ENCODE data around the gene CMYA5.

CMYA5 gene

GRCh38 chr5:79795764-79796398 is 106.2 kb downstream of the CMYA5 start:
- no peak for DNase-seq

GRCh38 chr5:79798893-79799590 is 109.4 kb downstream of the CMYA5 start:
- DNase-seq, result no peak

GRCh38 chr5:79800979-79801827 is 111.6 kb downstream of the CMYA5 start:
- no peak for DNase-seq

- no peak for DNase-seq
Observed at GRCh38 chr5:79802406-79802805, 112.8 kb downstream of the CMYA5 start.

GRCh38 chr5:79803007-79803406 is 113.4 kb downstream of the CMYA5 start:
- no peak for DNase-seq

- no peak for DNase-seq
Observed at GRCh38 chr5:79806741-79807140, 117.1 kb downstream of the CMYA5 start.

GRCh38 chr5:79809743-79810142 is 120.1 kb downstream of the CMYA5 start:
- no peak for DNase-seq

GRCh38 chr5:79811081-79811480 is 121.4 kb downstream of the CMYA5 start:
- no peak for DNase-seq

GRCh38 chr5:79811904-79812303 is 122.3 kb downstream of the CMYA5 start:
- no peak for DNase-seq

GRCh38 chr5:79814699-79815098 is 125.1 kb downstream of the CMYA5 start:
- no peak for DNase-seq

GRCh38 chr5:79816014-79816413 is 126.4 kb downstream of the CMYA5 start:
- DNase-seq, result no peak

GRCh38 chr5:79820648-79821047 is 131.0 kb downstream of the CMYA5 start:
- DNase-seq, result no peak

GRCh38 chr5:79824444-79824843 is 134.8 kb downstream of the CMYA5 start:
- no peak for DNase-seq

- DNase-seq, result no peak
Observed at GRCh38 chr5:79825802-79826201, 136.2 kb downstream of the CMYA5 start.

GRCh38 chr5:79827159-79827629 is 137.6 kb downstream of the CMYA5 start:
- DNase-seq, result no peak

GRCh38 chr5:79829260-79829659 is 139.6 kb downstream of the CMYA5 start:
- DNase-seq, result no peak

- DNase-seq, result no peak
Observed at GRCh38 chr5:79831381-79832309, 142.0 kb downstream of the CMYA5 start.

- DNase-seq, result no peak
Observed at GRCh38 chr5:79832911-79833310, 143.3 kb downstream of the CMYA5 start.

GRCh38 chr5:79834098-79834753 is 144.6 kb downstream of the CMYA5 start:
- DNase-seq, result no peak

- no peak for DNase-seq
Observed at GRCh38 chr5:79834754-79835714, 145.4 kb downstream of the CMYA5 start.
